Measurements from ENCODE around the gene CTDNEP1.

DNA sequence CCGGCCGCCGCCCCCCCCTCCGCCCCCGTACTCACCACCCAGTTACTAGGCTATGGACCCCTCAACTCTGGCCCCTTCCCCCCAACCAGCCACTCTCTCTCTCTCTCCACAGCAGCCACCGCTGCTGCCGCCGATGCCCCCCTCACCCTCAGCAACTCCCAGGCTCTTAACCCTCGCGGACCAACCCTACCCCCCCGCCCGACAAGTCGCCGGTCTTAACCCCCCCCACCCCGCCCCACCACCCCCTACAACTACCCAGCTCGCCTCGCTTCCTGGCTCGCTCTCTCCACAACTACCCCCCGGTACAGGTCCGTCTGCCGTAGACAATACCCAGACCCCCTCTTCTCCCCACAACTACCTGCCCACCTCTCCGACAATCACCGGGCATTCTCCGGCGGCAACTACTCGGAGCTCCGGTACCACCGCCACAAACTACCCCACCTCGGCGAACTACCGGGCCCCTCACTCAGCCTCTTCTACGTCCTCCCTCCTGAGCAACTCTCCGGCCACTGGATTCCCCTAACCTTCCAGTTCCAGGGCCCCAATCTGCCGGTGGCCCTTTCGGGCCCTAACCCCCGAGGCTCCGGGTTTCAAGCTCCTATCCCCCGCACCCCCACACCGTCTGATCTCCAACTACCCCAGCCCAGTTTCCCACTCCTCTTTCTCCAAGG, 13.0 kb downstream of the CTDNEP1 start:
- TF ChIP-seq, protein P1, sequence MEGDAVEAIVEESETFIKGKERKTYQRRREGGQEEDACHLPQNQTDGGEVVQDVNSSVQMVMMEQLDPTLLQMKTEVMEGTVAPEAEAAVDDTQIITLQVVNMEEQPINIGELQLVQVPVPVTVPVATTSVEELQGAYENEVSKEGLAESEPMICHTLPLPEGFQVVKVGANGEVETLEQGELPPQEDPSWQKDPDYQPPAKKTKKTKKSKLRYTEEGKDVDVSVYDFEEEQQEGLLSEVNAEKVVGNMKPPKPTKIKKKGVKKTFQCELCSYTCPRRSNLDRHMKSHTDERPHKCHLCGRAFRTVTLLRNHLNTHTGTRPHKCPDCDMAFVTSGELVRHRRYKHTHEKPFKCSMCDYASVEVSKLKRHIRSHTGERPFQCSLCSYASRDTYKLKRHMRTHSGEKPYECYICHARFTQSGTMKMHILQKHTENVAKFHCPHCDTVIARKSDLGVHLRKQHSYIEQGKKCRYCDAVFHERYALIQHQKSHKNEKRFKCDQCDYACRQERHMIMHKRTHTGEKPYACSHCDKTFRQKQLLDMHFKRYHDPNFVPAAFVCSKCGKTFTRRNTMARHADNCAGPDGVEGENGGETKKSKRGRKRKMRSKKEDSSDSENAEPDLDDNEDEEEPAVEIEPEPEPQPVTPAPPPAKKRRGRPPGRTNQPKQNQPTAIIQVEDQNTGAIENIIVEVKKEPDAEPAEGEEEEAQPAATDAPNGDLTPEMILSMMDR (IDR thresholded peaks at IDR 0.05) = no peak
- TF ChIP-seq ZFX (IDR thresholded peaks at IDR 0.05; ENCODE audit: borderline replicate concordance) = no peak
